Measurements from ENCODE around the gene DNAH3.

The DNAH3 gene

DNA sequence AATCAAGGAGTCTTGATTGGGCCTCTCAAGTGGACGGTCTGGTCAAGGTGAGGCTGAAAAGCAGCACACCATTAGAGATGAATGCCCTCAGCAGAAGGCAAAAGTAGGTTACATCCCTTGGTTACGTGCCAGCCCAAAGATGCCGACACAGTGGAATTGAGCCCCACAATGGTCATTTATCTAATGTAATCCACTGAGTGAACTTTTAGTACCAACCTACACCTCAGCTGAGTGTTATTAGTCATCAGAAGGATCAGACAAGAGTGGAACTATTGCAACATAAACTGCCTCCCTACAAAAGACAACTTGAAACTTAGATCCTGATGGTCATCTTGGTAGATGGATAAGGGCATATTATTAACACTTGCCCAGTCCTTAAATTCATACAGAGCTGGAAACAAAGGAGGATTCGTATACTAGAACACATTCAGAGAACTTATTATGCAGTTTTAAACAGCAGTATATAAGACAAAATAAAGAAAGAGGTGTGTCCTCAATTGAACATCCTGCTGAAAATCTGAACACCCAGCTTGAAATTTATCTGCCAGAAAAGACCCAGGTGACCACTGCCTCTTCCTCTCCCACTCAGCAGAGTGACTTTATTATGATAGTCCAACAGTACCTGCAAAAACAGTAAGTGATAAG is 253.3 kb downstream of the DNAH3 start:
- DNase-seq (ENCODE audit: extremely low read depth, low read depth): no peak
- TF ChIP-seq CTCF (IDR thresholded peaks at IDR 0.05; ENCODE audit: low read depth, low read length, missing control alignments): no peak
- no peak overlapping the region for H3K4me3 ChIP-seq (replicated peaks; ENCODE audit: low read depth, low read length)

- TF ChIP-seq CTCF (IDR thresholded peaks at IDR 0.05; ENCODE audit: low read depth, low read length, missing control alignments): no peak
- H3K4me3 ChIP-seq (replicated peaks; ENCODE audit: low read depth, low read length): no peak overlapping the region
- DNase-seq (ENCODE audit: extremely low read depth, low read depth): no peak
Observed at GRCh38 chr16:20894388-20894787, 256.3 kb downstream of the DNAH3 start.

GRCh38 chr16:20889625-20890275 is 260.9 kb downstream of the DNAH3 start:
- DNase-seq (ENCODE audit: extremely low read depth, low read depth): no peak
- H3K4me3 ChIP-seq (replicated peaks; ENCODE audit: low read depth, low read length): no peak overlapping the region
- TF ChIP-seq CTCF (IDR thresholded peaks at IDR 0.05; ENCODE audit: low read depth, low read length, missing control alignments): no peak

DNA sequence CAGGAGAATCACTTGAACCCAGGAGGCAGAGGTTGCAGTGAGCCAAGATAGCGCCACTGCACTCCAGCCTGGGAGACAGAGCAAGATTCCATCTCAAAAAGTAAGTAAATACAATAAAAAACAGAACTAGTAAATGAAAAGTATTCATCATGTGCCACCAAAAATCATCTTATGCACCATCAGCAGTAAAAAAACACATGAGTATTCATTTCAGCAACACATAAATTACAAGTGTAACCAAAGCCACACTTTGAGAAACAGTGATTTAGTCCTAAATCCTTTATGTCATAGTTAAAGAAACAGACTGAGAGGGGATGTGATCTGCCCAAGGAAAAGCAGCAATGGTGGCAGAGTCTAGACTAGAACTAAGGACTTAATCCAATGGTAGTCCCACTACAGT is 263.4 kb downstream of the DNAH3 start:
- no peak for TF ChIP-seq CTCF (IDR thresholded peaks at IDR 0.05; ENCODE audit: low read depth, low read length, missing control alignments)
- no peak overlapping the region for H3K4me3 ChIP-seq (replicated peaks; ENCODE audit: low read depth, low read length)
- DNase-seq (ENCODE audit: extremely low read depth, low read depth): no peak

GRCh38 chr16:20886320-20886719 is 264.3 kb downstream of the DNAH3 start:
- no peak for DNase-seq (ENCODE audit: extremely low read depth, low read depth)
- no peak overlapping the region for H3K4me3 ChIP-seq (replicated peaks; ENCODE audit: low read depth, low read length)
- TF ChIP-seq CTCF (IDR thresholded peaks at IDR 0.05; ENCODE audit: low read depth, low read length, missing control alignments): no peak

- no peak for DNase-seq (ENCODE audit: extremely low read depth, low read depth)
- TF ChIP-seq CTCF (IDR thresholded peaks at IDR 0.05; ENCODE audit: low read depth, low read length, missing control alignments): no peak
- no peak overlapping the region for H3K4me3 ChIP-seq (replicated peaks; ENCODE audit: low read depth, low read length)
Observed at GRCh38 chr16:20884240-20884556, 266.4 kb downstream of the DNAH3 start.

All from HFF-Myc (cell line).